IgD-negative memory B cell (primary cell): ENCODE measurements around the gene PRDM13. TPM values are rescaled to one million over a fixed set of nuclear protein-coding genes. Genes with fewer than 3 reads are reported as not detected.
"Not testable (repeated sequence)": the region's sequence is repeated elsewhere in the genome, so short reads cannot be mapped to it uniquely, and the experiment has no call there.

Experiments
- H3K27ac Mint-ChIP-seq, 3 donors: one replicate each; pipeline ENCODE4 v1.8.0; 2020 to 2022; ENCODE audit warnings: mild to moderate bottlenecking in 3 of 3, mixed read lengths in 3 of 3, moderate library complexity in 1 of 3
- H3K27me3 Mint-ChIP-seq: one replicate; pipeline ENCODE4 v1.8.0; 2021; ENCODE audit warnings: mixed read lengths
- H3K36me3 Mint-ChIP-seq: one replicate; pipeline ENCODE4 v1.8.0; 2020; ENCODE audit warnings: mild to moderate bottlenecking, mixed read lengths
- H3K4me1 Mint-ChIP-seq, 3 donors: one replicate each; pipeline ENCODE4 v1.8.0; 2020 to 2022; ENCODE audit warnings: mixed read lengths in 3 of 3, mild to moderate bottlenecking in 1 of 3
- H3K4me3 Mint-ChIP-seq, 4 donors: one replicate each; pipeline ENCODE4 v1.8.0; 2020 to 2022; ENCODE audit warnings: mild to moderate bottlenecking in 4 of 4, mixed read lengths in 4 of 4, moderate library complexity in 3 of 4
- H3K9me3 Mint-ChIP-seq, 3 donors: one replicate each; pipeline ENCODE4 v1.8.0; 2020 to 2021; ENCODE audit warnings: mixed read lengths in 3 of 3, mild to moderate bottlenecking in 1 of 3
- polyA plus RNA-seq: library from polyadenylated mRNA; unstranded; fragments of 300-500 nt; fragmentation: Illumina TruSeq; gene quantifications from one replicate; pipeline ENCODE4 v1.2.3, GENCODE V29; 2021

Gene PRDM13
- polyA plus RNA-seq, 1 donor from 2014 or later, result not detected

DNA sequence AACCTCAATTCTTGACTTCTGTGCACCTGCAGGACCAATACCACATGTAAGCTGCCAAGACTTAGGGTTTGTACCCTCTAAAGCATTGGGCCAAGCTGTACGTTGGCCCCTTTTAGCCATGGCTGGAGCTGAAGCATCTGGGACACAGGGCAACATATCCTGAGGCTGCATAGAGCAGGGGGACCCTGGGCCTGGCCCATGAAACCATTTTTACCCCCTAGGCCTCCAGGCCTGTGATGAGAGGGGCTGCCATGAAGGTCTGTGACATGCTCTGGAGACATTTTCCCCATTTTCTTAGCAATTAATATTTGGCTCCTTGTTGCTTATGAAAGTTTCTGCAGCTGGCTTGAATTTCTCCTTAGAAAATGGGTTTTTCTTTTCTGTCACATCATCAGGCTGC is 31.0 kb downstream of the PRDM13 start:
- no peak overlapping the region for H3K4me3 Mint-ChIP-seq
- H3K36me3 Mint-ChIP-seq, result peaks cover 2% of the 10 kb centered on the region
- no peaks in the 10 kb centered on the region for H3K4me1 Mint-ChIP-seq
- H3K27ac Mint-ChIP-seq, result no peak overlapping the region
- peaks cover 2% of the 10 kb centered on the region for H3K27me3 Mint-ChIP-seq
- H3K9me3 Mint-ChIP-seq, result peaks cover 7 to 16% (median 8%) of the 10 kb centered on the region in 3 donors

DNA sequence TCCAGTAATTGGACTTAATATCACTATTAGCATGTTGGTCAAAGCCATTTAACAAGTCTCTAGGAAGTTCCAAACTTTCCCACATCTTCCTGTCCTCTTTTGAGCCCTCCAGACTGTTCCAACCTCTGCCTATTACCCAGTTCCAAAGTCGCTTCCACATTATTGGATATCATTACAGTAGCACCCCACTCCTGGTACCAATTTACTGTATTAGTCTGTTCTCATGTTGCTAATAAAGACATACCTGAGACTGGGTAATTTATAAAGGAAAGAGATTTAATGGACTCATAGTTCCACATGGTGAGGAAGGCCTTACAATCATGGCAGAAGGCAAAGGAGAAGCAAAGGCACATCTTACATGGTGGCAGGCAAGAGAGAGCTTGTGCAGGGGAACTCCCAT is 31.7 kb downstream of the PRDM13 start:
- not testable (repeated sequence) for H3K27ac Mint-ChIP-seq, H3K27me3 Mint-ChIP-seq, H3K4me1 Mint-ChIP-seq, H3K4me3 Mint-ChIP-seq, H3K36me3 Mint-ChIP-seq
- peaks cover 5 to 16% (median 7%) of the 10 kb centered on the region in 3 donors for H3K9me3 Mint-ChIP-seq

DNA sequence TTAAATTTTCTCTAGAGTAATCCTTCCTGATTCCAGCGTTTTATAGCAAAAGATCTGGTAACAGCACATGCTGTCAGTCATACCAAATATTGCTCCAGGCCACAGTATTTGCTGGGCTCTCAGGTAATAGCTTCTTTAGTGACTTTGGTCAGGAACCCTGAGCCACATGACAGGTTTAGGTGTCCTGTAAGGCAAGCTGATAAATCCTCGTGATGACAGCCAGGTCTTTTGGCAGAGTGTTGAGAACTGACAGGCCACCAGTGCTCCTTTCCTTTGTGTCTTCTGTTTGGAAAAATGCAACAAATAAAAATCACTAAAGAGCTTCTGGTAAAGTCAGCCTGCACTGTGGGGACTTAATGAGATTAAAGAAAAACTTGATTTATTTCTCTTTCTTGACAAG is 34.6 kb downstream of the PRDM13 start:
- no peak overlapping the region for H3K27ac Mint-ChIP-seq
- peaks cover 5 to 15% (median 7%) of the 10 kb centered on the region in 3 donors for H3K9me3 Mint-ChIP-seq
- no peaks in the 10 kb centered on the region for H3K4me1 Mint-ChIP-seq
- peaks cover 2% of the 10 kb centered on the region for H3K27me3 Mint-ChIP-seq
- H3K4me3 Mint-ChIP-seq, result no peak overlapping the region
- H3K36me3 Mint-ChIP-seq, result peaks cover 2% of the 10 kb centered on the region

DNA sequence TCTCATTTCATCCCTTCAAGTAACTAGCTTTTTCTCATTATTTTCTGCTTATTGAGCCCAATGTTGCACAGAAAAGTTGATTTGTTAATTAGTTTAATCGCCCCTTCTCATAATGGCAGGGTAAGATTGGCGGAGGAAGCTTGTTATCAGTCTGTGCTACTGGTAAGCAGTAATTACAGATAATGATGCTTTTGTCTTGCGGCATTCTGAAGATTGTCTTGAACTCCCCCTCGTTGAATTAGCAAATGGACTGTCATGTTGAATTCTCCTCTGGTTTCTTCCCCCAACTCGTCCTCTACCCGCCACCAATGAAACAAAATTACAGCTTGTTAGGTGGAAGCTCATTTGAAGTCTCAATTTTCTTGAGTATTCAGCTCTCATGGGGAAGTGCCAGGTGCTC is 39.4 kb downstream of the PRDM13 start:
- Mint-ChIP-seq H3K9me3 (peaks cover 0 to 1% (median 0%) of the 10 kb centered on the region in 3 donors), H3K27ac (no peak overlapping the region), H3K4me3 (no peak overlapping the region), H3K36me3 (no peaks in the 10 kb centered on the region), H3K4me1 (no peaks in the 10 kb centered on the region), H3K27me3 (peaks cover 3% of the 10 kb centered on the region)

DNA sequence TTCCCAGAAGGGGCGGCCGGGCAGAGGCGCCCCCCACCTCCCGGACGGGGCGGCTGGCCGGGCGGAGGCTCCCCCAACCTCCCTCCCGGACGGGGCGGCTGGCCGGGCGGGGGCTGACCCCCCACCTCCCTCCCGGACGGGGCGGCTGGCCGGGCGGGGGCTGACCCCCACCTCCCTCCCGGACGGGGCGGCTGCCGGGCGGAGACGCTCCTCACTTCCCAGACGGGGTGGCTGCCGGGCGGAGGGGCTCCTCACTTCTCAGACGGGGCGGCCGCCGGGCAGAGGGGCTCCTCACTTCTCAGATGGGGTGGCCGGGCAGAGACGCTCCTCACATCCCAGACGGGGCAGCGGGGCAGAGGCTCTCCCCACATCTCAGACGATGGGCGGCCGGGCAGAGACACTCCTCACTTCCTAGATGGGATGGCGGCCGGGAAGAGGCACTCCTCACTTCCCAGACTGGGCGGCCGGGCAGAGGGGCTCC is 43.5 kb downstream of the PRDM13 start:
- not testable (repeated sequence) for H3K4me1 Mint-ChIP-seq, H3K27ac Mint-ChIP-seq, H3K9me3 Mint-ChIP-seq, H3K36me3 Mint-ChIP-seq, H3K27me3 Mint-ChIP-seq, H3K4me3 Mint-ChIP-seq

DNA sequence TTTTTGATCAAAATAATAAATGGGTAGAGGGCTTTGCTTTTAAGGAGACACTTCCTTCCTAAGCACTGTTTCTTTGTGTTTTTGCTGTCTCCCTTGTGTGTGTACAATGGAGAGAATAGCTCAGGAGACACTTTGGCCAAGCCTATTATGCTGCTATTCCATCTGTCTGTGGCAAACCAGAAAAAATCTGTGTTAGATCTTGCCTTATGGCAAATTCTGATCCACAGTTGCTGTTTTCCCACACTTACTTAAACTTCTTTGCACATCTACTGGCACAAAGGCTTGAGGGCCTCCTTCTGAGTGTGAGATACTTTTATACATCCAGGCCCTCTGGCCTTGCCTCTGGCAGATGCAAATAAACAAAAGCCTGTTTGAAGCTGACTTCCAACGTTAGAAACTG is 53.6 kb downstream of the PRDM13 start:
- Mint-ChIP-seq H3K4me3 (no peak overlapping the region), H3K36me3 (peaks cover 1% of the 10 kb centered on the region), H3K4me1 (no peaks in the 10 kb centered on the region), H3K27me3 (no peaks in the 10 kb centered on the region), H3K9me3 (no peaks in the 10 kb centered on the region), H3K27ac (no peak overlapping the region)

DNA sequence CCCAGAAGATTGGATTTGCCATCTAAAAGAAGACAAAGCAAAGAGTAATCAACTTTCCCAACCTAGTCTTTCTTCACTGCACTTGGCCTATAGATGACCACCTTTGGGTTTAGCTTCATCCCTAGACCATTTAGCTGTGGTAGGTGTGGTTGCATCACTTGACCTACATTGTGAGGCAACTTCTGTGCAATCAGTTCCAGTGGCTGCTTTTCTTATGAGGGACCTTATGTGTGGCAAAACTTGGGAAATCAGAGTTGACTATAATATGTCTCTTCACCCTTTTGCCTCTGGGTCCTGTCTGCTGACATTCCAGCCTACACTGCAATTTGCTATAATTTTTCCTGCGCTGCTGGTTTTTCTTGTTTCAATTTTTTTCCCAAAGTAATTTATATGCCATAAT is 55.2 kb downstream of the PRDM13 start:
- Mint-ChIP-seq H3K4me3 (no peak overlapping the region), H3K27me3 (no peaks in the 10 kb centered on the region), H3K36me3 (no peaks in the 10 kb centered on the region), H3K9me3 (no peaks in the 10 kb centered on the region), H3K4me1 (no peaks in the 10 kb centered on the region), H3K27ac (no peak overlapping the region)

DNA sequence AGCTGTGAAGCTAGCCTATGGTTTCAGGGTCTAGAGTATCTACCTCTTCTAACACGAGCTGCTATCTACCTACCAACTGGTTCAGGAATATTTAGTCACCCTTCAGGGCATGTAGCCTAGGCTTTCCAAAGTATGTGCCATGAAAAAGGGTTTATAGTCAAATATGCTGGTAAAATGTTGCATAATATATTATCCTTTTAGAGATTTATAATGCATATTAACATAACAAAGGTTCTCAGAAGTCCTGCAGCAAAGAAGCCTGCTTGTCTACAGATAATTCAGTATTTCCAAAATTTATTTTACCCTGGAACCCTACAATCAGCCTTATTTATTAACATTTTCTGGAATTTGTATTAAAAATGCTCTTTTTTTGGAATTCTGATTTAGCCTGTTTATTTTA is 56.0 kb downstream of the PRDM13 start:
- Mint-ChIP-seq H3K36me3 (no peaks in the 10 kb centered on the region), H3K4me3 (no peak overlapping the region), H3K9me3 (no peaks in the 10 kb centered on the region), H3K4me1 (no peaks in the 10 kb centered on the region), H3K27ac (no peak overlapping the region), H3K27me3 (no peaks in the 10 kb centered on the region)

Other genes with a start within 250 kb of the PRDM13 start
- gene COQ3, start 212.6 kb upstream of the PRDM13 start, polyA plus RNA-seq, result 8.9 TPM
- gene PNISR, start 181.5 kb upstream of the PRDM13 start, polyA plus RNA-seq, result 87.9 TPM
- 6.0 TPM for gene USP45, start 91.4 kb upstream of the PRDM13 start, polyA plus RNA-seq
- 35.6 TPM for gene CCNC, start 38.2 kb upstream of the PRDM13 start, polyA plus RNA-seq